ENCODE data around the gene BRIX1. TPM values are rescaled to one million over a fixed set of nuclear protein-coding genes. Genes with fewer than 3 reads are reported as not detected.

BRIX1 gene
- polyA plus RNA-seq, 2 of the 4 experiments (the other 2 are of a cell fraction): 67.3 to 88.5 TPM

DNA sequence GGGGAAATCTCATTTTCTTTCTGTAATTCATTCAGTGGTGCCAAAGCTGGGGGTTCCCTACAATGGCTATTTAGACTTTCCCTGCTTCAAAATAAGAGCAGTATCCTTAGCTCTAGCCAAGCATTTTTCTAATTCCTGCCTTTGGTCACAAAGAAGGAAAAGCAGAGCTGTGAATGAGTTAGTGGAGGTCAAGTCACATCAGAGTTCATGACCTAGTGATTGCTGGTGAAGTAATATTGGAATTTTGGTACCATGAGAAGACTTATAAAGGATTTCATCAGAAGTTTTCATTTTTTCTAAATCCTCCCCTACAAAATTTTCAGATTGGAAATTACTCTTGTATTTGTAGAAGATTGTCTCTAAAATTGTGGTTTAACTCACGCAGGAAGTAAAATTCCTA lies 41.8 kb downstream of the BRIX1 start:
- no peaks in the 10 kb centered on the region for H3K9me3 ChIP-seq
- ChIA-PET CTCF (interaction anchor here (1.2 to 2.3 kb wide), 6 partner anchors 9 to 46 kb away, joined by 3 to 11 read pairs (median 7); no protein-coding TSS in a partner anchor), POLR2A (no interaction called here)
- H3K4me2 ChIP-seq: no peak overlapping the region
- 95% methylated on average over 1 of the region's 1 CpG for WGBS (ENCODE audit: missing lambda C conversion rate)
- ATAC-seq (no peak), FAIRE-seq (no peak), DNase-seq (ENCODE audit: low read depth in 1 of 2, low spot score in 1 of 2) (no peak)
- H3K4me3 ChIP-seq: no peak overlapping the region
- H3K4me1 ChIP-seq: no peaks in the 10 kb centered on the region
- TF ChIP-seq EHMT2 (IDR thresholded peaks at IDR 0.05; ENCODE audit: low read depth): no peak
- TF ChIP-seq, protein P1, sequence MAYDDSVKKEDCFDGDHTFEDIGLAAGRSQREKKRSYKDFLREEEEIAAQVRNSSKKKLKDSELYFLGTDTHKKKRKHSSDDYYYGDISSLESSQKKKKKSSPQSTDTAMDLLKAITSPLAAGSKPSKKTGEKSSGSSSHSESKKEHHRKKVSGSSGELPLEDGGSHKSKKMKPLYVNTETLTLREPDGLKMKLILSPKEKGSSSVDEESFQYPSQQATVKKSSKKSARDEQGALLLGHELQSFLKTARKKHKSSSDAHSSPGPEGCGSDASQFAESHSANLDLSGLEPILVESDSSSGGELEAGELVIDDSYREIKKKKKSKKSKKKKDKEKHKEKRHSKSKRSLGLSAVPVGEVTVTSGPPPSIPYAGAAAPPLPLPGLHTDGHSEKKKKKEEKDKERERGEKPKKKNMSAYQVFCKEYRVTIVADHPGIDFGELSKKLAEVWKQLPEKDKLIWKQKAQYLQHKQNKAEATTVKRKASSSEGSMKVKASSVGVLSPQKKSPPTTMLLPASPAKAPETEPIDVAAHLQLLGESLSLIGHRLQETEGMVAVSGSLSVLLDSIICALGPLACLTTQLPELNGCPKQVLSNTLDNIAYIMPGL (CRISPR knock-in tag; IDR thresholded peaks at IDR 0.05; ENCODE audit: borderline replicate concordance): no peak
- no peak for TF ChIP-seq EP300 (IDR thresholded peaks at IDR 0.05)
- no peak for TF ChIP-seq KDM5A (IDR thresholded peaks at IDR 0.05)
- TF ChIP-seq ZNF302 (CRISPR knock-in tag; IDR thresholded peaks at IDR 0.05): no peak
- TF ChIP-seq ZC3H11A (IDR thresholded peaks at IDR 0.05): no peak
- TF ChIP-seq HOXB13 (CRISPR knock-in tag; IDR thresholded peaks at IDR 0.05; ENCODE audit: low read depth): no peak
- H3K27ac ChIP-seq: no peak overlapping the region

DNA sequence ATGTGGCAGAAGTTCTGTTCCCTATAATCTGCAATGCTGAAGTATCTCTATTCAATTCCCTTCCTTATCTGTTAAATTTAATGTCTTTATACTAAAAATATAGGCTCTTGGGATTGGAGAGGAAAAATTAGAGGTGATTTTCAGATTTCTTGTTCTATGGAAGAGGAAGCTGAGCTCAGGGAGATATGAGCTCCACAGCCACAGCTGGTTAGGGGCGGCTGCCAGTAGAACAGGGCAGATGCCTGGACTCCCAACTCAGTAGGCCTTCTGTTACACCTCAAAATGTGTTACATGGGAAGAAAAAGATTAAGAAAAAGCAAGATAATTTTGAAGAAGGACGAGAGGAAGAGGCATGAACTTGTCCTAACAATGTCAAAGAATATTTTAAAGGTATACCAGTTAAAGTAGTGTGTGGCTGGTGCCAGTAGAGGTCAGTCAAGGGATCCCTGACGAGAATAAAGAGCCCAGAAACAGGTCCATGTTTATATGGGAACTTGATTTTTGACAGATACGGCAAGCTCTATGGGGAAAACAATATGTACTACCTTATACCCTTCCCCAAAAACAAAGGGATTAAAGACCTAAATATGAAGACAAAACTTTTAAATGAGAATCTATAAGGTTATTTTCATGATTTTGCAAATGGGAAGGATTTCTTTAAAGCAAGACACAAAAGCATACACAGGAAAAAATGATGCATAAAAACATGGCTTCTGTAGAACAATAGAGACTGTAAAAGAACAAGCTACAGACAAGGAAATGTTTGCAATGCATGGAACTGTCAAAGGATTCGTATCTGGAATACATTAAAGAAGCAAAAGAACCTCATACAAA lies 42.6 kb downstream of the BRIX1 start:
- H3K4me2 ChIP-seq: no peak overlapping the region
- no peaks in the 10 kb centered on the region for H3K9me3 ChIP-seq
- TF ChIP-seq, protein P2, sequence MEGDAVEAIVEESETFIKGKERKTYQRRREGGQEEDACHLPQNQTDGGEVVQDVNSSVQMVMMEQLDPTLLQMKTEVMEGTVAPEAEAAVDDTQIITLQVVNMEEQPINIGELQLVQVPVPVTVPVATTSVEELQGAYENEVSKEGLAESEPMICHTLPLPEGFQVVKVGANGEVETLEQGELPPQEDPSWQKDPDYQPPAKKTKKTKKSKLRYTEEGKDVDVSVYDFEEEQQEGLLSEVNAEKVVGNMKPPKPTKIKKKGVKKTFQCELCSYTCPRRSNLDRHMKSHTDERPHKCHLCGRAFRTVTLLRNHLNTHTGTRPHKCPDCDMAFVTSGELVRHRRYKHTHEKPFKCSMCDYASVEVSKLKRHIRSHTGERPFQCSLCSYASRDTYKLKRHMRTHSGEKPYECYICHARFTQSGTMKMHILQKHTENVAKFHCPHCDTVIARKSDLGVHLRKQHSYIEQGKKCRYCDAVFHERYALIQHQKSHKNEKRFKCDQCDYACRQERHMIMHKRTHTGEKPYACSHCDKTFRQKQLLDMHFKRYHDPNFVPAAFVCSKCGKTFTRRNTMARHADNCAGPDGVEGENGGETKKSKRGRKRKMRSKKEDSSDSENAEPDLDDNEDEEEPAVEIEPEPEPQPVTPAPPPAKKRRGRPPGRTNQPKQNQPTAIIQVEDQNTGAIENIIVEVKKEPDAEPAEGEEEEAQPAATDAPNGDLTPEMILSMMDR (IDR thresholded peaks at IDR 0.05): peak; percentile 57
- TF ChIP-seq ZC3H11A (IDR thresholded peaks at IDR 0.05) (no peak), RAD21 (conservative IDR thresholded peaks at IDR 0.05 in 1 of 2, IDR thresholded peaks at IDR 0.05 in 1 of 2) (peak; percentile 39 to 44; a peak in 4 of 5 replicates), SMC3 (IDR thresholded peaks at IDR 0.05) (peak; percentile 37; the same call in 1 of the 3 replicates), MYC (IDR thresholded peaks at IDR 0.05; ENCODE audit: borderline replicate concordance, low read length) (no peak), CHD2 (IDR thresholded peaks at IDR 0.05; ENCODE audit: low read length, partially characterized antibody) (no peak)
- TF ChIP-seq, protein P3, sequence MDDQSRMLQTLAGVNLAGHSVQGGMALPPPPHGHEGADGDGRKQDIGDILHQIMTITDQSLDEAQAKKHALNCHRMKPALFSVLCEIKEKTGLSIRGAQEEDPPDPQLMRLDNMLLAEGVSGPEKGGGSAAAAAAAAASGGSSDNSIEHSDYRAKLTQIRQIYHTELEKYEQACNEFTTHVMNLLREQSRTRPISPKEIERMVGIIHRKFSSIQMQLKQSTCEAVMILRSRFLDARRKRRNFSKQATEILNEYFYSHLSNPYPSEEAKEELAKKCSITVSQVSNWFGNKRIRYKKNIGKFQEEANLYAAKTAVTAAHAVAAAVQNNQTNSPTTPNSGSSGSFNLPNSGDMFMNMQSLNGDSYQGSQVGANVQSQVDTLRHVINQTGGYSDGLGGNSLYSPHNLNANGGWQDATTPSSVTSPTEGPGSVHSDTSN (IDR thresholded peaks at IDR 0.05): no peak
- TF ChIP-seq, protein P4, sequence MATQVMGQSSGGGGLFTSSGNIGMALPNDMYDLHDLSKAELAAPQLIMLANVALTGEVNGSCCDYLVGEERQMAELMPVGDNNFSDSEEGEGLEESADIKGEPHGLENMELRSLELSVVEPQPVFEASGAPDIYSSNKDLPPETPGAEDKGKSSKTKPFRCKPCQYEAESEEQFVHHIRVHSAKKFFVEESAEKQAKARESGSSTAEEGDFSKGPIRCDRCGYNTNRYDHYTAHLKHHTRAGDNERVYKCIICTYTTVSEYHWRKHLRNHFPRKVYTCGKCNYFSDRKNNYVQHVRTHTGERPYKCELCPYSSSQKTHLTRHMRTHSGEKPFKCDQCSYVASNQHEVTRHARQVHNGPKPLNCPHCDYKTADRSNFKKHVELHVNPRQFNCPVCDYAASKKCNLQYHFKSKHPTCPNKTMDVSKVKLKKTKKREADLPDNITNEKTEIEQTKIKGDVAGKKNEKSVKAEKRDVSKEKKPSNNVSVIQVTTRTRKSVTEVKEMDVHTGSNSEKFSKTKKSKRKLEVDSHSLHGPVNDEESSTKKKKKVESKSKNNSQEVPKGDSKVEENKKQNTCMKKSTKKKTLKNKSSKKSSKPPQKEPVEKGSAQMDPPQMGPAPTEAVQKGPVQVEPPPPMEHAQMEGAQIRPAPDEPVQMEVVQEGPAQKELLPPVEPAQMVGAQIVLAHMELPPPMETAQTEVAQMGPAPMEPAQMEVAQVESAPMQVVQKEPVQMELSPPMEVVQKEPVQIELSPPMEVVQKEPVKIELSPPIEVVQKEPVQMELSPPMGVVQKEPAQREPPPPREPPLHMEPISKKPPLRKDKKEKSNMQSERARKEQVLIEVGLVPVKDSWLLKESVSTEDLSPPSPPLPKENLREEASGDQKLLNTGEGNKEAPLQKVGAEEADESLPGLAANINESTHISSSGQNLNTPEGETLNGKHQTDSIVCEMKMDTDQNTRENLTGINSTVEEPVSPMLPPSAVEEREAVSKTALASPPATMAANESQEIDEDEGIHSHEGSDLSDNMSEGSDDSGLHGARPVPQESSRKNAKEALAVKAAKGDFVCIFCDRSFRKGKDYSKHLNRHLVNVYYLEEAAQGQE (IDR thresholded peaks at IDR 0.05): no peak
- no peaks in the 10 kb centered on the region for H3K4me1 ChIP-seq
- DNase-seq (ENCODE audit: low read depth in 1 of 2, low spot score in 1 of 2) (peak; percentile 28 to 43), ATAC-seq (peak; percentile 92 to 93), FAIRE-seq (no peak)
- WGBS (ENCODE audit: missing lambda C conversion rate): 44% methylated on average over 5 of the region's 5 CpGs
- H3K4me3 ChIP-seq: no peak overlapping the region
- ChIA-PET POLR2A (no interaction called here), CTCF (interaction anchor here (0.7 to 3.6 kb wide), 9 partner anchors 10 to 45 kb away, joined by 3 to 21 read pairs (median 6); partner anchors contain the start of gene DNAJC21)
- H3K27ac ChIP-seq: no peak overlapping the region
